Measurements from ENCODE around the gene MBTPS2. TPM values are rescaled to one million over a fixed set of nuclear protein-coding genes. Genes with fewer than 3 reads are reported as not detected.

The MBTPS2 gene
- total and polyA plus RNA-seq, 8 donors: 1.2 to 20.2 (median 2.1) TPM; not detected in 1

GRCh38 chrX:21934414-21934813 lies 95.0 kb downstream of the MBTPS2 start:
- no peak for DNase-seq
- Histone ChIP-seq H3K27ac (no peak overlapping the region), H3K9me3 (no peaks in the 10 kb centered on the region), H3K4me1 (no peaks in the 10 kb centered on the region), H3K36me3 (no peaks in the 10 kb centered on the region), H3K4me3 (no peak overlapping the region), H3K27me3 (no peaks in the 10 kb centered on the region)
- intact Hi-C loops (cut with DNase I; ENCODE audit: low total_unique reads): no loop called here
- TF ChIP-seq CTCF (IDR thresholded peaks at IDR 0.05): no peak
- TF ChIP-seq EP300 (IDR thresholded peaks at IDR 0.05): no peak
- no peak for TF ChIP-seq POLR2AphosphoS5 (IDR thresholded peaks at IDR 0.05)
- no peak for TF ChIP-seq POLR2A (IDR thresholded peaks at IDR 0.05)
- WGBS, 5 donors: 76 to 94% (median 87%) methylated on average over 3 of the region's 3 CpGs

Small RNAs within 50 kb of the gene (small RNA-seq; reads per million reads assigned to genes)
- 0 reads per million in 4 donors for gene U73479.1

Other genes starting within 250 kb of the MBTPS2 start
- gene KLHL34, start 181.3 kb upstream of the MBTPS2 start, total RNA-seq: under 1 TPM in 1 of 5 donors, not detected in 4; 0.18 TPM
- under 1 TPM in 1 of 3 donors, not detected in 2; 0.06 TPM for gene KLHL34, start 181.3 kb upstream of the MBTPS2 start, polyA plus RNA-seq
- gene SMPX, start 81.5 kb upstream of the MBTPS2 start, total RNA-seq: 100 to 1,000 TPM in 1 of 5 donors, 10 to 100 TPM in 3, 1 to 10 TPM in 1; 1.0 to 126 (median 16.9) TPM
- gene SMPX, start 81.5 kb upstream of the MBTPS2 start, polyA plus RNA-seq: 1 to 10 TPM in 1 of 3 donors, not detected in 2; 2.2 TPM
- 1 to 10 TPM in 2 of 5 donors, not detected in 3; 1.4 to 5.7 TPM for gene YY2, start 16.4 kb downstream of the MBTPS2 start, total RNA-seq
- gene YY2, start 16.4 kb downstream of the MBTPS2 start, polyA plus RNA-seq: under 1 TPM; 0.25 to 0.55 (median 0.31) TPM
- gene SMS, start 101.1 kb downstream of the MBTPS2 start, total RNA-seq: 10 to 100 TPM in 4 of 5 donors, 1 to 10 TPM in 1; 9.6 to 75.8 (median 65.2) TPM
- gene SMS, start 101.1 kb downstream of the MBTPS2 start, polyA plus RNA-seq: 10 to 100 TPM; 41.2 to 48.8 (median 43.9) TPM
- gene PHEX, start 192.7 kb downstream of the MBTPS2 start, total RNA-seq: under 1 TPM in 2 of 5 donors, not detected in 3; 0.14 to 0.73 TPM
- under 1 TPM in 1 of 3 donors, not detected in 2; 0.05 TPM for gene PHEX, start 192.7 kb downstream of the MBTPS2 start, polyA plus RNA-seq

All from stomach (tissue), 9 donors.